ENCODE results near the gene RABIF.

- no peak for TF ChIP-seq POLR2A (IDR thresholded peaks at IDR 0.05)
- TF ChIP-seq CTCF (IDR thresholded peaks at IDR 0.05) = no peak
These were observed 15.9 kb downstream of the RABIF start for GRCh38 chr1:202873026-202873425.
